ENCODE measurements around the gene BLACAT1.
"Not testable (repeated sequence)": the region's sequence is repeated elsewhere in the genome, so short reads cannot be mapped to it uniquely, and the experiment has no call there.

Gene BLACAT1

DNA sequence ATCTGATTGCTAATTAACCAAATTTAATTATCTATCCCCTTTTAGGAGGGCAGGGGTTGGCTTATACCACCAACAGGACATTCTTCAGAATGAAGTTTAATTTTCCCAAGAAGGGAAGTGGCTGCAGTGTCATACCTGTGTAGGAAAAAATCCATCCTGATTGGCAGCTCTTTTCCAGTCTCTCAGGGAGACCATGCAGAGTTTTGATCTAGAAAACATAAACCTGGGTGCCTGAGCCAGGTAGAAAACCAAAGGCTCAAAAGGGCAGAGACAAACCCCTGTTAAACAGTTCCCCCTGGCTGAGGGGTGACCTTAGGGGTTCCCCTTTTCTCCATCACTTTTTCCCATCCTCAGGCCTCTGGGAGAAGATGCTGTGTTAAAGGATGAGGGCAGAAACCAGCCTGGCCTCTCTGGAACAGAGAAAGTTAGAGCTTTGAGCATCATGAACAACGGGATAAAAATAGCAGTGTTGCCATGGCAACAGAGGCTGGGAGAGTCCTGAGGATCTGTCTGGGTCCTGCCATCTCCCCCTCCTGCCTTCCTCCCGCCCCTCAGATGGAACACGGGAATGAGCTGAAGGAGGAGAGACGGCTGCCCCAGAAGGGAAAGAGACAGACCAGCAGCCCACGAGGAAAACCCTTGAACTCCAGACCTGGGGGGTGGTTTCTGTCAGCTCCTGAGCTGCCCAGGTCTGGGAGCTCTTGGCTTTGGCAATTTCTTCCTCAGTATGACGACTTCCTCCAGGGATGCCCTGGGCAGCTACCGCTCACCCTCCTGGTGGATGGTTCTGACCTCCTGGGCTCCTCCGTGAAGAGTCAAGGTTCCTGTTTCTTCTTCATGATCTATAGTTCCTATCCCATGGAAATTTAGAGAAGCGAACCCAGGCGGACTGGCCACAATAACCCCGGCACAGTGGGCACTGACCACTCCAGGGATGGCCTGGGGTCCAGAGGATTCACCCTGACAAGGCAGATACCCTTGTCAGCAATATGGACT is 20.0 kb downstream of the BLACAT1 start:
- H4K91ac ChIP-seq (ENCODE audit: low read length) = no peak overlapping the region
- H3K4ac ChIP-seq (ENCODE audit: low read depth in 1 of 2, low read length in 2 of 2) = no peak overlapping the region
- no peak overlapping the region for H2BK120ac ChIP-seq (ENCODE audit: low read depth, low read length)
- no peak overlapping the region for H2BK12ac ChIP-seq (ENCODE audit: low read length in 2 of 2)
- H3K18ac ChIP-seq (ENCODE audit: low read depth in 1 of 2, low read length in 2 of 2) = no peak overlapping the region
- H3K27ac ChIP-seq (ENCODE audit: low read length, poor library complexity, severe bottlenecking) = no peak overlapping the region
- H2AK5ac ChIP-seq (ENCODE audit: low read length, severe bottlenecking) = no peak overlapping the region
- H2BK5ac ChIP-seq (ENCODE audit: low read depth, low read length, poor library complexity, severe bottlenecking) = no peak overlapping the region
- H3K27me3 ChIP-seq (ENCODE audit: control insufficient read depth in 1 of 2, insufficient read depth in 1 of 2, low read length in 2 of 2) = peaks cover 85 to 87% of the 10 kb centered on the region in 2 experiments
- 57% methylated on average over 11 of the region's 11 CpGs for WGBS
- no peak overlapping the region for H3K23ac ChIP-seq (ENCODE audit: low read length in 2 of 2)
- no peak overlapping the region for H3K9ac ChIP-seq (ENCODE audit: low read length)
- no peak overlapping the region for H3K14ac ChIP-seq (ENCODE audit: low read length in 2 of 2)
- no peaks in the 10 kb centered on the region for H3K9me3 ChIP-seq (ENCODE audit: control insufficient read depth, low read length)
- DNase-seq = peak; percentile 12
- H3K79me1 ChIP-seq (replicated peaks; ENCODE audit: low read length, poor library complexity, severe bottlenecking) = no peaks in the 10 kb centered on the region
- no peak overlapping the region for H3K4me2 ChIP-seq (ENCODE audit: low read length, poor library complexity, severe bottlenecking)
- no peak overlapping the region for H2AFZ ChIP-seq (ENCODE audit: low read depth, low read length)
- no peak overlapping the region for H2BK15ac ChIP-seq (ENCODE audit: low read depth, poor library complexity, severe bottlenecking)
- peaks cover 13% of the 10 kb centered on the region for H3K4me1 ChIP-seq (ENCODE audit: control insufficient read depth, insufficient read depth, low read depth, low read length)
- no peak overlapping the region for H3K4me3 ChIP-seq (ENCODE audit: insufficient read depth in 1 of 2, low read depth in 1 of 2, low read length in 2 of 2)
- H4K8ac ChIP-seq (ENCODE audit: low read length) = no peak overlapping the region
- H3K36me3 ChIP-seq (ENCODE audit: control insufficient read depth in 1 of 2, insufficient read depth in 2 of 2, low read depth in 1 of 2, low read length in 2 of 2) = no peaks in the 10 kb centered on the region

DNA sequence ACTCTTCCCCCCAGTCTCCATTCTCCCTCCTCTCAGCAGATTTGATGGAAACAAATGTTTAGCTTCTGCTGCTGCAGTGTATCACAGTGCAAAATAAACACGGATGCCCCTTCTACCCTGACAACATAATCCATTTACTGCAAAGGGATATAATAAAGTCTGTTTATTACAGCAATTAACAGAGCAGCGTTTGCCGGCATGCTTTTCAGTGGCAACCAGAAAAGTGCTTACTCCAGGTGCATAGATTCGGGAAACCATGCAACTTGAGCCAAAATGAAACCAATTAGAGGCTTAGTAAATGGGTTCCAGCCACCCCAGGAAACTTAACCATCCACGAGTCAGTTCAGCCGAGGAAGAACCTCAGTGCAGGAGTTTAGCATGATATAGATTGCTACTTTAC is 21.1 kb downstream of the BLACAT1 start:
- Histone ChIP-seq H2BK15ac (ENCODE audit: low read depth, poor library complexity, severe bottlenecking) (no peak overlapping the region), H4K91ac (ENCODE audit: low read length) (no peak overlapping the region), H3K27ac (ENCODE audit: low read length, poor library complexity, severe bottlenecking) (no peak overlapping the region), H3K9me3 (ENCODE audit: control insufficient read depth, low read length) (no peaks in the 10 kb centered on the region), H2AFZ (ENCODE audit: low read depth, low read length) (no peak overlapping the region), H3K4ac (ENCODE audit: low read depth in 1 of 2, low read length in 2 of 2) (no peak overlapping the region), H3K23ac (ENCODE audit: low read length in 2 of 2) (no peak overlapping the region), H3K4me3 (ENCODE audit: insufficient read depth in 1 of 2, low read depth in 1 of 2, low read length in 2 of 2) (no peak overlapping the region), H4K8ac (ENCODE audit: low read length) (no peak overlapping the region), H2BK12ac (ENCODE audit: low read length in 2 of 2) (no peak overlapping the region), H3K79me1 (replicated peaks; ENCODE audit: low read length, poor library complexity, severe bottlenecking) (no peaks in the 10 kb centered on the region), H3K36me3 (ENCODE audit: control insufficient read depth in 1 of 2, insufficient read depth in 2 of 2, low read depth in 1 of 2, low read length in 2 of 2) (no peaks in the 10 kb centered on the region), H3K4me1 (ENCODE audit: control insufficient read depth, insufficient read depth, low read depth, low read length) (peaks cover 9% of the 10 kb centered on the region), H3K9ac (ENCODE audit: low read length) (no peak overlapping the region), H2BK5ac (ENCODE audit: low read depth, low read length, poor library complexity, severe bottlenecking) (no peak overlapping the region), H3K4me2 (ENCODE audit: low read length, poor library complexity, severe bottlenecking) (no peak overlapping the region), H2AK5ac (ENCODE audit: low read length, severe bottlenecking) (no peak overlapping the region), H2BK120ac (ENCODE audit: low read depth, low read length) (no peak overlapping the region), H3K27me3 (ENCODE audit: control insufficient read depth in 1 of 2, insufficient read depth in 1 of 2, low read length in 2 of 2) (peaks cover 84 to 87% of the 10 kb centered on the region in 2 experiments), H3K18ac (ENCODE audit: low read depth in 1 of 2, low read length in 2 of 2) (no peak overlapping the region), H3K14ac (ENCODE audit: low read length in 2 of 2) (no peak overlapping the region)
- DNase-seq = no peak
- WGBS = 26% methylated on average over 6 of the region's 6 CpGs

GRCh38 chr1:205432692-205433091 is 23.2 kb downstream of the BLACAT1 start:
- H2BK15ac ChIP-seq (ENCODE audit: low read depth, poor library complexity, severe bottlenecking); DNase-seq; H3K4me1 ChIP-seq (ENCODE audit: control insufficient read depth, insufficient read depth, low read depth, low read length); H3K4ac ChIP-seq (ENCODE audit: low read depth in 1 of 2, low read length in 2 of 2); H3K9ac ChIP-seq (ENCODE audit: low read length); H3K4me3 ChIP-seq (ENCODE audit: insufficient read depth in 1 of 2, low read depth in 1 of 2, low read length in 2 of 2); H3K23ac ChIP-seq (ENCODE audit: low read length in 2 of 2); H2AK5ac ChIP-seq (ENCODE audit: low read length, severe bottlenecking); H3K36me3 ChIP-seq (ENCODE audit: control insufficient read depth in 1 of 2, insufficient read depth in 2 of 2, low read depth in 1 of 2, low read length in 2 of 2); H3K79me1 ChIP-seq (replicated peaks; ENCODE audit: low read length, poor library complexity, severe bottlenecking); H2AFZ ChIP-seq (ENCODE audit: low read depth, low read length); H3K14ac ChIP-seq (ENCODE audit: low read length in 2 of 2); H4K91ac ChIP-seq (ENCODE audit: low read length); H2BK5ac ChIP-seq (ENCODE audit: low read depth, low read length, poor library complexity, severe bottlenecking); H2BK120ac ChIP-seq (ENCODE audit: low read depth, low read length); H2BK12ac ChIP-seq (ENCODE audit: low read length in 2 of 2); H3K27ac ChIP-seq (ENCODE audit: low read length, poor library complexity, severe bottlenecking); H4K8ac ChIP-seq (ENCODE audit: low read length); H3K9me3 ChIP-seq (ENCODE audit: control insufficient read depth, low read length); H3K18ac ChIP-seq (ENCODE audit: low read depth in 1 of 2, low read length in 2 of 2); H3K4me2 ChIP-seq (ENCODE audit: low read length, poor library complexity, severe bottlenecking): not testable (repeated sequence)
- H3K27me3 ChIP-seq (ENCODE audit: control insufficient read depth in 1 of 2, insufficient read depth in 1 of 2, low read length in 2 of 2) = peaks cover 85% of the 10 kb centered on the region in 2 experiments
- 25% methylated on average over 1 of the region's 1 CpG for WGBS

- Histone ChIP-seq H3K9ac (ENCODE audit: low read length) (no peak overlapping the region), H2AFZ (ENCODE audit: low read depth, low read length) (no peak overlapping the region), H3K4me1 (ENCODE audit: control insufficient read depth, insufficient read depth, low read depth, low read length) (peaks cover 6% of the 10 kb centered on the region), H3K4me3 (ENCODE audit: insufficient read depth in 1 of 2, low read depth in 1 of 2, low read length in 2 of 2) (no peak overlapping the region), H2BK12ac (ENCODE audit: low read length in 2 of 2) (no peak overlapping the region), H3K18ac (ENCODE audit: low read depth in 1 of 2, low read length in 2 of 2) (no peak overlapping the region), H3K14ac (ENCODE audit: low read length in 2 of 2) (no peak overlapping the region), H3K4me2 (ENCODE audit: low read length, poor library complexity, severe bottlenecking) (no peak overlapping the region), H3K9me3 (ENCODE audit: control insufficient read depth, low read length) (no peaks in the 10 kb centered on the region), H3K27ac (ENCODE audit: low read length, poor library complexity, severe bottlenecking) (no peak overlapping the region), H2BK5ac (ENCODE audit: low read depth, low read length, poor library complexity, severe bottlenecking) (no peak overlapping the region), H2AK5ac (ENCODE audit: low read length, severe bottlenecking) (no peak overlapping the region), H3K36me3 (ENCODE audit: control insufficient read depth in 1 of 2, insufficient read depth in 2 of 2, low read depth in 1 of 2, low read length in 2 of 2) (no peaks in the 10 kb centered on the region), H3K23ac (ENCODE audit: low read length in 2 of 2) (no peak overlapping the region), H3K27me3 (ENCODE audit: control insufficient read depth in 1 of 2, insufficient read depth in 1 of 2, low read length in 2 of 2) (peaks cover 85 to 86% of the 10 kb centered on the region in 2 experiments), H2BK15ac (ENCODE audit: low read depth, poor library complexity, severe bottlenecking) (no peak overlapping the region), H4K8ac (ENCODE audit: low read length) (no peak overlapping the region), H3K79me1 (replicated peaks; ENCODE audit: low read length, poor library complexity, severe bottlenecking) (no peaks in the 10 kb centered on the region), H2BK120ac (ENCODE audit: low read depth, low read length) (no peak overlapping the region), H3K4ac (ENCODE audit: low read depth in 1 of 2, low read length in 2 of 2) (no peak overlapping the region), H4K91ac (ENCODE audit: low read length) (no peak overlapping the region)
- no peak for DNase-seq
- WGBS = 67% methylated on average over 2 of the region's 2 CpGs
Measured at GRCh38 chr1:205432116-205432515, 23.7 kb downstream of the BLACAT1 start.

Measured in mesenchymal stem cell (in vitro differentiated cells and primary cell).